IMR-90 (cell line): ENCODE measurements around the gene LCE3B. TPM values are rescaled to one million over a fixed set of nuclear protein-coding genes. Genes with fewer than 3 reads are reported as not detected.

Source experiments
- ATAC-seq: fragments of 200-7000 bp; cut with Tn5 transposase; 2 replicates; pipeline ENCODE4 v1.9.1; 2020; ENCODE audit warnings: low read depth, mild to moderate bottlenecking, moderate library complexity
- BruUV-seq: library from RNA; stranded (reverse); fragments of 400-500 nt; replicated peaks from 2 replicates; lab custom pipeline; 2021; lab: Mats Ljungman, UMichigan
- CTCF ChIA-PET: fragments of 300-600 bp; formaldehyde crosslinking; extraction: SDS; loops from one replicate; lab custom pipeline; 2021; ENCODE audit warnings: antibody characterized with exemption; lab: Yijun Ruan, JAX
- POLR2A ChIA-PET: fragments of 300-600 bp; sonication (Branson Sonifier 250); formaldehyde crosslinking; loops from one replicate; lab custom pipeline; 2022; ENCODE audit warnings: antibody characterized with exemption; ENCODE audit not compliant: unreplicated experiment; lab: Charles Lee
- DNase-seq: peaks from one replicate; pipeline ENCODE4 v3.0.0; 2013
- H2AFZ ChIP-seq: replicated peaks from 2 replicates; pipeline ENCODE3; 2013; ENCODE audit warnings: low read length, mild to moderate bottlenecking; ENCODE audit not compliant: poor library complexity
- H2AK5ac ChIP-seq: 2 replicates; pipeline ENCODE4 v1.6.1; 2013; ENCODE audit warnings: low read depth, low read length, inconsistent platforms
- H2AK9ac ChIP-seq: replicated peaks from 2 replicates; pipeline ENCODE3; 2013; ENCODE audit warnings: mild to moderate bottlenecking, low read depth, low read length, moderate library complexity; ENCODE audit not compliant: poor library complexity
- H2BK120ac ChIP-seq: 2 replicates; pipeline ENCODE4 v1.6.1; 2013; ENCODE audit warnings: low read depth, low read length, inconsistent platforms
- H2BK15ac ChIP-seq: 3 replicates; pipeline ENCODE4 v1.6.1; 2013; ENCODE audit warnings: low read depth, low read length, inconsistent platforms
- H2BK20ac ChIP-seq: 2 replicates; pipeline ENCODE4 v1.6.1; 2013; ENCODE audit warnings: low read depth, mild to moderate bottlenecking, inconsistent platforms, low read length, moderate library complexity
- H2BK5ac ChIP-seq: 2 replicates; pipeline ENCODE4 v1.6.1; 2013; ENCODE audit warnings: mild to moderate bottlenecking, low read depth, low read length, inconsistent platforms; ENCODE audit not compliant: poor library complexity, severe bottlenecking
- H3K14ac ChIP-seq: replicated peaks from 2 replicates; pipeline ENCODE4 v1.6.1; 2013; ENCODE audit warnings: low read depth, low read length, inconsistent platforms
- H3K18ac ChIP-seq: 2 replicates; pipeline ENCODE4 v1.6.1; 2013; ENCODE audit warnings: low read depth, low read length, control low read depth
- H3K23ac ChIP-seq: 2 replicates; pipeline ENCODE4 v1.6.1; 2013; ENCODE audit warnings: low read depth, low read length, inconsistent platforms
- H3K27ac ChIP-seq: 2 replicates; pipeline ENCODE4 v1.5.1; 2013; ENCODE audit warnings: mild to moderate bottlenecking, control low read depth, low read length; ENCODE audit not compliant: insufficient read depth
- H3K27me3 ChIP-seq: 2 replicates; pipeline ENCODE4 v1.6.1; 2013; ENCODE audit warnings: low read length; ENCODE audit not compliant: control insufficient read depth, insufficient read depth
- H3K36me3 ChIP-seq: 2 replicates; pipeline ENCODE4 v1.6.1; 2013; ENCODE audit warnings: low read length, mixed read lengths; ENCODE audit not compliant: control insufficient read depth, insufficient read depth
- H3K4ac ChIP-seq: 2 replicates; pipeline ENCODE4 v1.6.1; 2013; ENCODE audit warnings: low read depth, low read length, inconsistent platforms
- H3K4me1 ChIP-seq: 2 replicates; pipeline ENCODE4 v1.6.1; 2013; ENCODE audit warnings: low read length, mixed read lengths; ENCODE audit not compliant: control insufficient read depth, insufficient read depth
- H3K4me2 ChIP-seq: 2 replicates; pipeline ENCODE4 v1.6.1; 2013; ENCODE audit warnings: low read depth, mild to moderate bottlenecking, control low read depth, low read length, moderate library complexity
- H3K4me3 ChIP-seq: 2 replicates; pipeline ENCODE4 v1.5.1; 2013; ENCODE audit warnings: low read depth, mild to moderate bottlenecking, control low read depth, low read length, moderate library complexity; ENCODE audit not compliant: insufficient read depth
- H3K56ac ChIP-seq: 2 replicates; pipeline ENCODE4 v1.6.1; 2013; ENCODE audit warnings: low read length, inconsistent platforms; ENCODE audit not compliant: insufficient read depth; ENCODE audit errors: extremely low read depth
- H3K79me1 ChIP-seq, 2 experiments: 2 replicates each; pipeline ENCODE4 v1.6.1; 2013; ENCODE audit warnings: low read length in 2 of 2, inconsistent platforms in 1 of 2, low read depth in 1 of 2
- H3K9ac ChIP-seq: 2 replicates; pipeline ENCODE4 v1.6.1; 2013; ENCODE audit warnings: low read depth, low read length, control low read depth
- H3K9me1 ChIP-seq: 2 replicates; pipeline ENCODE4 v1.6.1; 2013; ENCODE audit warnings: low read length, inconsistent platforms; ENCODE audit not compliant: insufficient read depth
- H3K9me3 ChIP-seq: 2 replicates; pipeline ENCODE4 v1.6.1; 2013; ENCODE audit warnings: low read length; ENCODE audit not compliant: control insufficient read depth, insufficient read depth
- H4K20me1 ChIP-seq: 2 replicates; pipeline ENCODE4 v1.6.1; 2013; ENCODE audit warnings: low read length, inconsistent platforms; ENCODE audit not compliant: insufficient read depth
- H4K5ac ChIP-seq: 2 replicates; pipeline ENCODE4 v1.6.1; 2013; ENCODE audit warnings: mild to moderate bottlenecking, low read depth, low read length, control low read depth
- H4K8ac ChIP-seq, 2 experiments: 2 replicates each; pipeline ENCODE4 v1.6.1; 2013; ENCODE audit warnings: low read depth in 2 of 2, low read length in 2 of 2, control low read depth in 1 of 2, inconsistent platforms in 1 of 2
- H4K91ac ChIP-seq: 2 replicates; pipeline ENCODE4 v1.6.1; 2013; ENCODE audit warnings: low read depth, low read length, inconsistent platforms; ENCODE audit not compliant: insufficient read depth
- CEBPB ChIP-seq: IDR thresholded peaks from 2 replicates; pipeline ENCODE4 v1.6.1; 2012; ENCODE audit warnings: low read depth, low read length, improper control_type of control experiment
- ELK1 ChIP-seq: fragments of 150-350 bp; IDR thresholded peaks from 2 replicates; pipeline ENCODE4 v1.6.1; 2016; ENCODE audit warnings: low read depth, mild to moderate bottlenecking, low read length, moderate library complexity, borderline replicate concordance
- MAFK ChIP-seq: IDR thresholded peaks from 2 replicates; pipeline ENCODE4 v1.6.1; 2012; ENCODE audit warnings: low read depth, low read length, improper control_type of control experiment
- RFX5 ChIP-seq: IDR thresholded peaks from 2 replicates; pipeline ENCODE4 v1.8.0; 2012; ENCODE audit warnings: low read depth, mild to moderate bottlenecking, low read length, moderate library complexity
- USF2 ChIP-seq: fragments of 150-350 bp; IDR thresholded peaks from 2 replicates; pipeline ENCODE4 v1.6.1; 2017; ENCODE audit warnings: mild to moderate bottlenecking, antibody characterized with exemption, low read length, low read depth
- WGBS, 2 experiments: methylation state at CpG; one replicate each; pipeline versions ENCODE4 v1.1.5 to v1.1.7; 2013; ENCODE audit warnings: missing lambda C conversion rate in 2 of 2; ENCODE audit not compliant: insufficient read length in 1 of 2; ENCODE audit errors: extremely low coverage in 2 of 2; 5-methylcytosine and 5-hydroxymethylcytosine counted together
- dilution Hi-C: fragments of 300-500 bp; cut with HindIII; formaldehyde crosslinking; loops from one replicate; pipeline ENCODE4 v1.14.3; 2018; ENCODE audit warnings: low sequenced_read_pairs; ENCODE audit not compliant: unreplicated experiment
- in situ Hi-C: fragments of 300-500 bp; cut with MboI; formaldehyde crosslinking; loops from 3 replicates; pipeline ENCODE4 v1.14.3; 2019; ENCODE audit warnings: low sequenced_read_pairs, inconsistent platforms, mixed read lengths
- intact Hi-C: fragments of 100-400 bp; cut with micrococcal nuclease; formaldehyde crosslinking; loops from 2 replicates; pipeline ENCODE4 v1.10.0; 2022
- polyA plus RNA-seq, 3 experiments: library from polyadenylated mRNA; depleted of rRNA; stranded (reverse); fragments of >200 nt; gene quantifications; 2 replicates each; pipeline ENCODE4 v1.2.3, GENCODE V29; 2012; ENCODE audit warnings: low replicate concordance in 1 of 3
- total RNA-seq: library from RNA; depleted of rRNA; stranded (reverse); fragments of >200 nt; gene quantifications from 2 replicates; pipeline ENCODE4 v1.2.3, GENCODE V29; 2012

The LCE3B gene
- total and polyA plus RNA-seq, 2 of the 4 experiments (the other 2 are of a cell fraction), result not detected

GRCh38 chr1:152630596-152630995 lies 17.0 kb downstream of the LCE3B start:
- CTCF ChIA-PET, result no interaction called here
- ATAC-seq, result no peak
- H3K9me3 ChIP-seq, result peaks cover 2% of the 10 kb centered on the region; the same call in 1 of the 2 replicates

More at GRCh38 chr1:152630596-152630995, 17.0 kb downstream of the LCE3B start:
- Histone ChIP-seq H2BK15ac (no peak overlapping the region), H3K18ac (no peak overlapping the region), H3K4me3 (no peak overlapping the region), H3K23ac (no peak overlapping the region), H4K91ac (no peak overlapping the region), H3K79me1 (no peaks in the 10 kb centered on the region), H2BK120ac (no peak overlapping the region), H2AK9ac (no peak overlapping the region), H3K36me3 (no peaks in the 10 kb centered on the region), H3K4me1 (no peaks in the 10 kb centered on the region), H2BK5ac (no peak overlapping the region), H3K14ac (no peak overlapping the region), H2AFZ (no peak overlapping the region), H3K27me3 (no peaks in the 10 kb centered on the region), H4K8ac (no peak overlapping the region), H4K20me1 (no peaks in the 10 kb centered on the region), H2BK20ac (no peak overlapping the region), H2AK5ac (no peak overlapping the region), H3K4me2 (no peak overlapping the region), H3K9me1 (no peaks in the 10 kb centered on the region), H3K4ac (no peak overlapping the region), H3K27ac (no peak overlapping the region), H3K56ac (no peak overlapping the region), H3K9ac (no peak overlapping the region), H4K5ac (no peak overlapping the region)
- POLR2A ChIA-PET, result no interaction called here
- no TSS peak for BruUV-seq
- no peak for DNase-seq
- WGBS, 2 experiments, result 45% methylated on average over 1 of the region's 3 CpGs; no CpG with 5 or more reads in 1 of the 2 experiments
- in situ Hi-C loops (no loop called here), intact Hi-C loops (no loop called here), dilution Hi-C loops (no loop called here)
- TF ChIP-seq ELK1 (no peak), RFX5 (no peak), CEBPB (no peak), USF2 (no peak), MAFK (no peak)
